IMR-90 (cell line): Measurements from ENCODE around the gene ZNF665. TPM values are rescaled to one million over a fixed set of nuclear protein-coding genes. Genes with fewer than 3 reads are reported as not detected.

Source experiments
- ATAC-seq: fragments of 200-7000 bp; cut with Tn5 transposase; 2 replicates; pipeline ENCODE4 v1.9.1; 2020; ENCODE audit warnings: low read depth, mild to moderate bottlenecking, moderate library complexity
- BruUV-seq: library from RNA; stranded (reverse); fragments of 400-500 nt; replicated peaks from 2 replicates; lab custom pipeline; 2021; lab: Mats Ljungman, UMichigan
- CTCF ChIA-PET: fragments of 300-600 bp; formaldehyde crosslinking; extraction: SDS; loops from one replicate; lab custom pipeline; 2021; ENCODE audit warnings: antibody characterized with exemption; lab: Yijun Ruan, JAX
- POLR2A ChIA-PET: fragments of 300-600 bp; sonication (Branson Sonifier 250); formaldehyde crosslinking; loops from one replicate; lab custom pipeline; 2022; ENCODE audit warnings: antibody characterized with exemption; ENCODE audit not compliant: unreplicated experiment; lab: Charles Lee
- DNase-seq: peaks from one replicate; pipeline ENCODE4 v3.0.0; 2013
- H2AFZ ChIP-seq: replicated peaks from 2 replicates; pipeline ENCODE3; 2013; ENCODE audit warnings: low read length, mild to moderate bottlenecking; ENCODE audit not compliant: poor library complexity
- H2AK5ac ChIP-seq: 2 replicates; pipeline ENCODE4 v1.6.1; 2013; ENCODE audit warnings: low read depth, low read length, inconsistent platforms
- H2AK9ac ChIP-seq: replicated peaks from 2 replicates; pipeline ENCODE3; 2013; ENCODE audit warnings: mild to moderate bottlenecking, low read depth, low read length, moderate library complexity; ENCODE audit not compliant: poor library complexity
- H2BK120ac ChIP-seq: 2 replicates; pipeline ENCODE4 v1.6.1; 2013; ENCODE audit warnings: low read depth, low read length, inconsistent platforms
- H2BK15ac ChIP-seq: 3 replicates; pipeline ENCODE4 v1.6.1; 2013; ENCODE audit warnings: low read depth, low read length, inconsistent platforms
- H2BK20ac ChIP-seq: 2 replicates; pipeline ENCODE4 v1.6.1; 2013; ENCODE audit warnings: low read depth, mild to moderate bottlenecking, inconsistent platforms, low read length, moderate library complexity
- H2BK5ac ChIP-seq: 2 replicates; pipeline ENCODE4 v1.6.1; 2013; ENCODE audit warnings: mild to moderate bottlenecking, low read depth, low read length, inconsistent platforms; ENCODE audit not compliant: poor library complexity, severe bottlenecking
- H3K14ac ChIP-seq: replicated peaks from 2 replicates; pipeline ENCODE4 v1.6.1; 2013; ENCODE audit warnings: low read depth, low read length, inconsistent platforms
- H3K18ac ChIP-seq: 2 replicates; pipeline ENCODE4 v1.6.1; 2013; ENCODE audit warnings: low read depth, low read length, control low read depth
- H3K23ac ChIP-seq: 2 replicates; pipeline ENCODE4 v1.6.1; 2013; ENCODE audit warnings: low read depth, low read length, inconsistent platforms
- H3K27ac ChIP-seq: 2 replicates; pipeline ENCODE4 v1.5.1; 2013; ENCODE audit warnings: mild to moderate bottlenecking, control low read depth, low read length; ENCODE audit not compliant: insufficient read depth
- H3K27me3 ChIP-seq: 2 replicates; pipeline ENCODE4 v1.6.1; 2013; ENCODE audit warnings: low read length; ENCODE audit not compliant: control insufficient read depth, insufficient read depth
- H3K36me3 ChIP-seq: 2 replicates; pipeline ENCODE4 v1.6.1; 2013; ENCODE audit warnings: low read length, mixed read lengths; ENCODE audit not compliant: control insufficient read depth, insufficient read depth
- H3K4ac ChIP-seq: 2 replicates; pipeline ENCODE4 v1.6.1; 2013; ENCODE audit warnings: low read depth, low read length, inconsistent platforms
- H3K4me1 ChIP-seq: 2 replicates; pipeline ENCODE4 v1.6.1; 2013; ENCODE audit warnings: low read length, mixed read lengths; ENCODE audit not compliant: control insufficient read depth, insufficient read depth
- H3K4me2 ChIP-seq: 2 replicates; pipeline ENCODE4 v1.6.1; 2013; ENCODE audit warnings: low read depth, mild to moderate bottlenecking, control low read depth, low read length, moderate library complexity
- H3K4me3 ChIP-seq: 2 replicates; pipeline ENCODE4 v1.5.1; 2013; ENCODE audit warnings: low read depth, mild to moderate bottlenecking, control low read depth, low read length, moderate library complexity; ENCODE audit not compliant: insufficient read depth
- H3K56ac ChIP-seq: 2 replicates; pipeline ENCODE4 v1.6.1; 2013; ENCODE audit warnings: low read length, inconsistent platforms; ENCODE audit not compliant: insufficient read depth; ENCODE audit errors: extremely low read depth
- H3K79me1 ChIP-seq, 2 experiments: 2 replicates each; pipeline ENCODE4 v1.6.1; 2013; ENCODE audit warnings: low read length in 2 of 2, inconsistent platforms in 1 of 2, low read depth in 1 of 2
- H3K9ac ChIP-seq: 2 replicates; pipeline ENCODE4 v1.6.1; 2013; ENCODE audit warnings: low read depth, low read length, control low read depth
- H3K9me1 ChIP-seq: 2 replicates; pipeline ENCODE4 v1.6.1; 2013; ENCODE audit warnings: low read length, inconsistent platforms; ENCODE audit not compliant: insufficient read depth
- H3K9me3 ChIP-seq: 2 replicates; pipeline ENCODE4 v1.6.1; 2013; ENCODE audit warnings: low read length; ENCODE audit not compliant: control insufficient read depth, insufficient read depth
- H4K20me1 ChIP-seq: 2 replicates; pipeline ENCODE4 v1.6.1; 2013; ENCODE audit warnings: low read length, inconsistent platforms; ENCODE audit not compliant: insufficient read depth
- H4K5ac ChIP-seq: 2 replicates; pipeline ENCODE4 v1.6.1; 2013; ENCODE audit warnings: mild to moderate bottlenecking, low read depth, low read length, control low read depth
- H4K8ac ChIP-seq, 2 experiments: 2 replicates each; pipeline ENCODE4 v1.6.1; 2013; ENCODE audit warnings: low read depth in 2 of 2, low read length in 2 of 2, control low read depth in 1 of 2, inconsistent platforms in 1 of 2
- H4K91ac ChIP-seq: 2 replicates; pipeline ENCODE4 v1.6.1; 2013; ENCODE audit warnings: low read depth, low read length, inconsistent platforms; ENCODE audit not compliant: insufficient read depth
- CEBPB ChIP-seq: IDR thresholded peaks from 2 replicates; pipeline ENCODE4 v1.6.1; 2012; ENCODE audit warnings: low read depth, low read length, improper control_type of control experiment
- CHD1 ChIP-seq: IDR thresholded peaks from 2 replicates; pipeline ENCODE4 v1.6.1; 2012; ENCODE audit warnings: low read depth, low read length, improper control_type of control experiment
- FOS ChIP-seq: fragments of 150-350 bp; IDR thresholded peaks from 2 replicates; pipeline ENCODE4 v1.6.1; 2016; ENCODE audit warnings: low read depth, low read length
- MAFK ChIP-seq: IDR thresholded peaks from 2 replicates; pipeline ENCODE4 v1.6.1; 2012; ENCODE audit warnings: low read depth, low read length, improper control_type of control experiment
- MAZ ChIP-seq: IDR thresholded peaks from 2 replicates; pipeline ENCODE4 v1.6.1; 2012; ENCODE audit warnings: low read depth, mild to moderate bottlenecking, low read length, improper control_type of control experiment, moderate library complexity, borderline replicate concordance
- NFE2L2 ChIP-seq: fragments of 150-350 bp; IDR thresholded peaks from 2 replicates; pipeline ENCODE4 v1.6.1; 2016; ENCODE audit warnings: low read depth, mild to moderate bottlenecking, low read length
- POLR2A ChIP-seq: IDR thresholded peaks from 2 replicates; pipeline ENCODE4 v1.6.1; 2012; ENCODE audit warnings: mild to moderate bottlenecking, low read depth, low read length
- RAD21 ChIP-seq: IDR thresholded peaks from 2 replicates; pipeline ENCODE4 v1.6.1; 2012; ENCODE audit warnings: low read length, improper control_type of control experiment
- RCOR1 ChIP-seq: IDR thresholded peaks from 2 replicates; pipeline ENCODE4 v1.6.1; 2012; ENCODE audit warnings: mild to moderate bottlenecking, low read length, improper control_type of control experiment; ENCODE audit not compliant: insufficient replicate concordance
- RFX5 ChIP-seq: IDR thresholded peaks from 2 replicates; pipeline ENCODE4 v1.8.0; 2012; ENCODE audit warnings: low read depth, mild to moderate bottlenecking, low read length, moderate library complexity
- WGBS, 2 experiments: methylation state at CpG; one replicate each; pipeline versions ENCODE4 v1.1.5 to v1.1.7; 2013; ENCODE audit warnings: missing lambda C conversion rate in 2 of 2; ENCODE audit not compliant: insufficient read length in 1 of 2; ENCODE audit errors: extremely low coverage in 2 of 2; 5-methylcytosine and 5-hydroxymethylcytosine counted together
- dilution Hi-C: fragments of 300-500 bp; cut with HindIII; formaldehyde crosslinking; loops from one replicate; pipeline ENCODE4 v1.14.3; 2018; ENCODE audit warnings: low sequenced_read_pairs; ENCODE audit not compliant: unreplicated experiment
- in situ Hi-C: fragments of 300-500 bp; cut with MboI; formaldehyde crosslinking; loops from 3 replicates; pipeline ENCODE4 v1.14.3; 2019; ENCODE audit warnings: low sequenced_read_pairs, inconsistent platforms, mixed read lengths
- intact Hi-C: fragments of 100-400 bp; cut with micrococcal nuclease; formaldehyde crosslinking; loops from 2 replicates; pipeline ENCODE4 v1.10.0; 2022
- polyA plus RNA-seq, 3 experiments: library from polyadenylated mRNA; depleted of rRNA; stranded (reverse); fragments of >200 nt; gene quantifications; 2 replicates each; pipeline ENCODE4 v1.2.3, GENCODE V29; 2012; ENCODE audit warnings: low replicate concordance in 1 of 3
- total RNA-seq: library from RNA; depleted of rRNA; stranded (reverse); fragments of >200 nt; gene quantifications from 2 replicates; pipeline ENCODE4 v1.2.3, GENCODE V29; 2012
- TF ChIP-seq, protein P1 (sequence below): fragments of 150-350 bp; IDR thresholded peaks from 2 replicates; pipeline ENCODE4 v1.6.1; 2016; ENCODE audit warnings: low read depth, mild to moderate bottlenecking, low read length, moderate library complexity, borderline replicate concordance
- TF ChIP-seq, protein P2 (sequence below): fragments of 150-350 bp; IDR thresholded peaks from 2 replicates; pipeline ENCODE4 v1.6.1; 2017; ENCODE audit warnings: mild to moderate bottlenecking, antibody characterized with exemption, low read length, low read depth

Gene ZNF665
- total and polyA plus RNA-seq, 2 of the 4 experiments (the other 2 are of a cell fraction), result 2.0 to 3.0 TPM

DNA sequence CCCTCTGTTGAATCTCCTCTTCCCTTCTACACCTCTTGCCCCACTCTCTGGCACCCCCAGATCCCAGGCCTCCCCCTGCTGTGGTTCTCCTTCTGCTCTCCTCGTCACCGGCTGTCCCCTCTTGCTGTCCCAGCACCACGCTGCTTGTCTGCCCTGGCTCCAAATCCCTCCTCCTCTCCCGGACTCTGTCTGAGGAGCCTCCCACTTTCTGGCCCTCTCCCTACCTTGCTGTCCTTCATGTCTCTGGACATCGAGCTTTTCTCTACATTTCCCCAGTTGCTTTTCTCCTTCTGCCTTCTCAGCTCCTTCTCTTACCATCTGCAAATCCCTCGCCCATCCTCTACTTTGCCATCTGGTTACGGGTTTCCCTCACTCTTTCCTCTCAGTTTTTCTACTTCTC is 35.5 kb downstream of the ZNF665 start:
- DNase-seq (peak; percentile 13), ATAC-seq (peak; percentile 16)
- H3K14ac ChIP-seq, result no peak overlapping the region
- no peak overlapping the region for H4K8ac ChIP-seq
- H2AK9ac ChIP-seq, result no peak overlapping the region
- no peak overlapping the region for H2AK5ac ChIP-seq
- H3K9ac ChIP-seq, result peak overlapping the region; percentile 67
- H3K79me1 ChIP-seq, result peaks cover 10 to 28% of the 10 kb centered on the region in 2 experiments
- peak overlapping the region; percentile 94 for H3K4me2 ChIP-seq
- peak overlapping the region; percentile 91 for H2AFZ ChIP-seq
- no peak overlapping the region for H3K18ac ChIP-seq
- WGBS, 2 experiments, result 0% methylated on average over 2 of the region's 7 CpGs; no CpG with 5 or more reads in 1 of the 2 experiments
- H3K23ac ChIP-seq, result 0 out of 2 replicates have a peak overlapping the region, but pooled peaks have one; percentile 10
- no peak overlapping the region for H3K4ac ChIP-seq
- H4K20me1 ChIP-seq, result no peaks in the 10 kb centered on the region
- H3K56ac ChIP-seq, result no peak overlapping the region
- H4K91ac ChIP-seq, result no peak overlapping the region
- intact Hi-C loops, result loop anchor here (2.0 kb wide), 1 partner anchor 55 kb away; the partner anchor contains the start of gene ZNF160
- dilution Hi-C loops, result no loop called here
- no peaks in the 10 kb centered on the region for H3K9me1 ChIP-seq
- no peaks in the 10 kb centered on the region for H3K27me3 ChIP-seq
- H2BK5ac ChIP-seq, result no peak overlapping the region
- H2BK20ac ChIP-seq, result no peak overlapping the region
- peaks cover 8% of the 10 kb centered on the region for H3K36me3 ChIP-seq
- BruUV-seq, result no TSS peak
- in situ Hi-C loops, result no loop called here
- TF ChIP-seq MAFK (no peak), MAZ (no peak), RFX5 (no peak), RAD21 (no peak), POLR2A (no peak), RCOR1 (no peak), CEBPB (no peak), NFE2L2 (no peak), FOS (no peak), CHD1 (no peak)
- TF ChIP-seq, protein P1, sequence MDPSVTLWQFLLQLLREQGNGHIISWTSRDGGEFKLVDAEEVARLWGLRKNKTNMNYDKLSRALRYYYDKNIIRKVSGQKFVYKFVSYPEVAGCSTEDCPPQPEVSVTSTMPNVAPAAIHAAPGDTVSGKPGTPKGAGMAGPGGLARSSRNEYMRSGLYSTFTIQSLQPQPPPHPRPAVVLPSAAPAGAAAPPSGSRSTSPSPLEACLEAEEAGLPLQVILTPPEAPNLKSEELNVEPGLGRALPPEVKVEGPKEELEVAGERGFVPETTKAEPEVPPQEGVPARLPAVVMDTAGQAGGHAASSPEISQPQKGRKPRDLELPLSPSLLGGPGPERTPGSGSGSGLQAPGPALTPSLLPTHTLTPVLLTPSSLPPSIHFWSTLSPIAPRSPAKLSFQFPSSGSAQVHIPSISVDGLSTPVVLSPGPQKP, result no peak
- TF ChIP-seq, protein P2, sequence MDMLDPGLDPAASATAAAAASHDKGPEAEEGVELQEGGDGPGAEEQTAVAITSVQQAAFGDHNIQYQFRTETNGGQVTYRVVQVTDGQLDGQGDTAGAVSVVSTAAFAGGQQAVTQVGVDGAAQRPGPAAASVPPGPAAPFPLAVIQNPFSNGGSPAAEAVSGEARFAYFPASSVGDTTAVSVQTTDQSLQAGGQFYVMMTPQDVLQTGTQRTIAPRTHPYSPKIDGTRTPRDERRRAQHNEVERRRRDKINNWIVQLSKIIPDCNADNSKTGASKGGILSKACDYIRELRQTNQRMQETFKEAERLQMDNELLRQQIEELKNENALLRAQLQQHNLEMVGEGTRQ, result no peak
- H3K27ac ChIP-seq, result no peak overlapping the region; the same call in 1 of the 2 replicates
- H3K4me1 ChIP-seq, result peaks cover 2% of the 10 kb centered on the region; the same call in 1 of the 2 replicates
- peak overlapping the region; percentile 59 for H3K4me3 ChIP-seq
- no peak overlapping the region for H2BK120ac ChIP-seq
- no peak overlapping the region for H4K5ac ChIP-seq
- peaks cover 7% of the 10 kb centered on the region for H3K9me3 ChIP-seq
- POLR2A ChIA-PET, result no interaction called here
- CTCF ChIA-PET, result no interaction called here
- H2BK15ac ChIP-seq, result no peak overlapping the region
